Panc1 (cell line): ENCODE results near the gene BCL2L11.

Experiments used
- CTCF ChIP-seq: fragments of 450-650 bp; IDR thresholded peaks from 2 replicates; pipeline ENCODE4 v1.5.1; 2017; ENCODE audit warnings: mild to moderate bottlenecking
- POLR2AphosphoS5 ChIP-seq: IDR thresholded peaks from 2 replicates; pipeline ENCODE4 v1.6.1; 2012; ENCODE audit warnings: mild to moderate bottlenecking, low read depth, low read length, moderate library complexity
- TCF7L2 ChIP-seq: IDR thresholded peaks from 2 replicates; pipeline ENCODE4 v1.6.1; 2011; ENCODE audit warnings: mild to moderate bottlenecking, low read depth, low read length, inconsistent platforms
- TF ChIP-seq, protein P1 (sequence below), 2 experiments: IDR thresholded peaks; 2 replicates each; pipeline ENCODE4 v1.6.1; 2011 to 2012; ENCODE audit warnings: low read depth in 2 of 2, control low read depth in 1 of 2, low read length in 1 of 2, mild to moderate bottlenecking in 1 of 2, moderate library complexity in 1 of 2; ENCODE audit not compliant: insufficient read depth in 1 of 2

DNA sequence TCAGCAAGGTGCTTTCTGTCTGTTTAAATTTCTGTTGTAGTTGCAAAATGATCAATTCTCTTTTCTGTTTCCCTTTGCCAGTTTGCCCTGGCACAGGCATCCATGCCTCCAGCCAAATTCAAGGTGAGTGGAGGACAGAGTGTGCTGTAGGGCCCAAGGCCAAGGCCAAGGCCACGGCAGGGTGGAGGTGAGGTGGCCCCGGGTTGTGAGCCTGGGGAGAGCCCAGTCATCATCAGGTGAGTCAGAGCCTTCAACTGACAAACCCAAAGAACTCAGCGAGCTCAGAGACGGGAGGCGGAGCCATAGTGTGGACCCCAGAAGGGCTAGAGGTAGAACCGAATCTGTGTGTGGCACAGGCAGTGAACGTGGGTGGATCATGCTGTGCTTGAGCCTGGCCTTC lies 55.7 kb downstream of the BCL2L11 start:
- TF ChIP-seq CTCF (no peak), POLR2AphosphoS5 (no peak), TCF7L2 (no peak)
- TF ChIP-seq, protein P1, sequence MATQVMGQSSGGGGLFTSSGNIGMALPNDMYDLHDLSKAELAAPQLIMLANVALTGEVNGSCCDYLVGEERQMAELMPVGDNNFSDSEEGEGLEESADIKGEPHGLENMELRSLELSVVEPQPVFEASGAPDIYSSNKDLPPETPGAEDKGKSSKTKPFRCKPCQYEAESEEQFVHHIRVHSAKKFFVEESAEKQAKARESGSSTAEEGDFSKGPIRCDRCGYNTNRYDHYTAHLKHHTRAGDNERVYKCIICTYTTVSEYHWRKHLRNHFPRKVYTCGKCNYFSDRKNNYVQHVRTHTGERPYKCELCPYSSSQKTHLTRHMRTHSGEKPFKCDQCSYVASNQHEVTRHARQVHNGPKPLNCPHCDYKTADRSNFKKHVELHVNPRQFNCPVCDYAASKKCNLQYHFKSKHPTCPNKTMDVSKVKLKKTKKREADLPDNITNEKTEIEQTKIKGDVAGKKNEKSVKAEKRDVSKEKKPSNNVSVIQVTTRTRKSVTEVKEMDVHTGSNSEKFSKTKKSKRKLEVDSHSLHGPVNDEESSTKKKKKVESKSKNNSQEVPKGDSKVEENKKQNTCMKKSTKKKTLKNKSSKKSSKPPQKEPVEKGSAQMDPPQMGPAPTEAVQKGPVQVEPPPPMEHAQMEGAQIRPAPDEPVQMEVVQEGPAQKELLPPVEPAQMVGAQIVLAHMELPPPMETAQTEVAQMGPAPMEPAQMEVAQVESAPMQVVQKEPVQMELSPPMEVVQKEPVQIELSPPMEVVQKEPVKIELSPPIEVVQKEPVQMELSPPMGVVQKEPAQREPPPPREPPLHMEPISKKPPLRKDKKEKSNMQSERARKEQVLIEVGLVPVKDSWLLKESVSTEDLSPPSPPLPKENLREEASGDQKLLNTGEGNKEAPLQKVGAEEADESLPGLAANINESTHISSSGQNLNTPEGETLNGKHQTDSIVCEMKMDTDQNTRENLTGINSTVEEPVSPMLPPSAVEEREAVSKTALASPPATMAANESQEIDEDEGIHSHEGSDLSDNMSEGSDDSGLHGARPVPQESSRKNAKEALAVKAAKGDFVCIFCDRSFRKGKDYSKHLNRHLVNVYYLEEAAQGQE (IDR thresholded peaks at IDR 0.05; ENCODE audit: insufficient read depth in 1 of 2, low read depth in 2 of 2, low read length in 1 of 2): no peak
